Chondrocyte (in vitro differentiated cells): ENCODE measurements around the gene SCOC. TPM values are rescaled to one million over a fixed set of nuclear protein-coding genes. Genes with fewer than 3 reads are reported as not detected.

Source experiments
- DNase-seq: peaks from one replicate; pipeline ENCODE4 v3.0.0; 2021; ENCODE audit warnings: mixed read lengths, low spot score
- H3K27ac Mint-ChIP-seq: one replicate; pipeline ENCODE4 v1.8.0; 2021; ENCODE audit warnings: mild to moderate bottlenecking, moderate library complexity, mixed read lengths; ENCODE audit not compliant: unreplicated experiment
- H3K27me3 Mint-ChIP-seq: 2 replicates; pipeline ENCODE4 v1.8.0; 2021; ENCODE audit warnings: low read depth, mixed read lengths
- H3K36me3 Mint-ChIP-seq: 2 replicates; pipeline ENCODE4 v1.8.0; 2021; ENCODE audit warnings: low read depth, mixed read lengths
- H3K4me1 Mint-ChIP-seq: 2 replicates; pipeline ENCODE4 v1.8.0; 2021; ENCODE audit warnings: low read depth, mild to moderate bottlenecking, mixed read lengths
- H3K4me3 Mint-ChIP-seq: one replicate; pipeline ENCODE4 v1.8.0; 2021; ENCODE audit warnings: mild to moderate bottlenecking, moderate library complexity, mixed read lengths; ENCODE audit not compliant: unreplicated experiment
- H3K9me3 Mint-ChIP-seq: 2 replicates; pipeline ENCODE4 v1.8.0; 2021; ENCODE audit warnings: low read depth, mixed read lengths
- CTCF ChIP-seq: fragments of 200-600 bp; sonication (generic); IDR thresholded peaks from 2 replicates; pipeline ENCODE4 v1.5.0; 2021; ENCODE audit warnings: antibody characterized with exemption, mild to moderate bottlenecking, moderate library complexity
- long read RNA-seq: library from polyadenylated mRNA; stranded (forward); transcript quantifications from one replicate; pipeline ENCODE4 v2.0.0, GENCODE V29; 2021
- total RNA-seq: library from RNA; stranded (reverse); gene quantifications from 3 replicates; pipeline ENCODE4 v1.2.1, GENCODE V29; 2021

SCOC gene
- 55.0 to 63.8 TPM (median 56.0 TPM) in 3 replicates for total RNA-seq
- long read RNA-seq, transcript SCOC-211 (4 exons, 1,959 nt), result major isoform, 105 of 111 reads
- long read RNA-seq, partial matches to known transcripts, result 1 of 111 reads
- long read RNA-seq, other reads (novel, unspliced or antisense), result 4 of 111 reads

- Mint-ChIP-seq H3K27me3 (no peaks in the 10 kb centered on the region), H3K27ac (peak within 1 kb of the TSS; percentile 92), H3K36me3 (no peaks in the 10 kb centered on the region), H3K9me3 (no peaks in the 10 kb centered on the region), H3K4me1 (peaks cover 37% of the 10 kb centered on the region), H3K4me3 (no peak within 1 kb of the TSS)
- peak; percentile 13 for TF ChIP-seq CTCF
- peak; percentile 99 for DNase-seq
Observed at GRCh38 chr4:140373328-140374129, at the start of gene SCOC. Gene SCOC (plus strand): TSS chr4:140373646. CDS start chr4:140379171, 5,525 bp downstream.

- Mint-ChIP-seq H3K9me3 (peaks cover 9% of the 10 kb centered on the region), H3K4me1 (no peaks in the 10 kb centered on the region), H3K36me3 (no peaks in the 10 kb centered on the region), H3K27me3 (peaks cover 3% of the 10 kb centered on the region), H3K27ac (no peak overlapping the region), H3K4me3 (no peak overlapping the region)
- peak; percentile 88 for TF ChIP-seq CTCF
- no peak for DNase-seq
Observed at GRCh38 chr4:140326395-140326993, 47.0 kb upstream of the SCOC start.

GRCh38 chr4:140330311-140330900, 43.0 kb upstream of the SCOC start:
- H3K36me3 Mint-ChIP-seq, result no peaks in the 10 kb centered on the region
- no peaks in the 10 kb centered on the region for H3K9me3 Mint-ChIP-seq
- no peaks in the 10 kb centered on the region for H3K4me1 Mint-ChIP-seq
- no peak overlapping the region for H3K4me3 Mint-ChIP-seq
- H3K27ac Mint-ChIP-seq, result no peak overlapping the region
- DNase-seq, result no peak
- H3K27me3 Mint-ChIP-seq, result peaks cover 3% of the 10 kb centered on the region
- peak; percentile 84 for TF ChIP-seq CTCF

GRCh38 chr4:140331245-140331644, 42.2 kb upstream of the SCOC start:
- no peaks in the 10 kb centered on the region for H3K36me3 Mint-ChIP-seq
- TF ChIP-seq CTCF, result no peak
- no peak for DNase-seq
- H3K27ac Mint-ChIP-seq, result no peak overlapping the region
- peaks cover 3% of the 10 kb centered on the region for H3K27me3 Mint-ChIP-seq
- no peaks in the 10 kb centered on the region for H3K4me1 Mint-ChIP-seq
- no peaks in the 10 kb centered on the region for H3K9me3 Mint-ChIP-seq
- no peak overlapping the region for H3K4me3 Mint-ChIP-seq

- H3K27me3 Mint-ChIP-seq, result peaks cover 3% of the 10 kb centered on the region
- no peak for TF ChIP-seq CTCF
- H3K4me1 Mint-ChIP-seq, result no peaks in the 10 kb centered on the region
- no peaks in the 10 kb centered on the region for H3K9me3 Mint-ChIP-seq
- no peak for DNase-seq
- H3K27ac Mint-ChIP-seq, result no peak overlapping the region
- H3K36me3 Mint-ChIP-seq, result no peaks in the 10 kb centered on the region
- no peak overlapping the region for H3K4me3 Mint-ChIP-seq
Observed at GRCh38 chr4:140331876-140332275, 41.6 kb upstream of the SCOC start.
